Measurements from ENCODE around the gene USP25. TPM values are rescaled to one million over a fixed set of nuclear protein-coding genes. Genes with fewer than 3 reads are reported as not detected.

Gene USP25
- total RNA-seq, 1 experiment from 2014 or later, result 35.1 TPM

DNA sequence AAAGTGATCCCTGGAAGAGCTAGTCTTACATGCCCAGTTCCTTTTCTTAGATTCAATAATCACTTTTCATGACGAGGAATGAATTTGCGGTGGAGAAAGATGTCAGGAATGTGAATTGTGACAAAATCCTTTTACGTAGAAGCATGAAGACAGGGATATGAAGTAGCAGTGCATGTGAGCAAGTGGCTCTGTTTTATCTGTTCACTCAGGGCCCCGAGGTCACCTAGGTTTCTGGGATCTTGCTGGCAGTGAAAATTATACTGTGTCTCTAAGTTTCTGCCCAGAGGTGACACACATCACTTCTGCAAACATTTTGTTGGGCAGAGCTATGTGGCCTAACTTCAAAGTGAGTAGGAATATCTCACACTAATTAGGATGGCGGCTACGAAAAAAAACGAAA lies 79.3 kb downstream of the USP25 start:
- Histone ChIP-seq H2BK20ac (ENCODE audit: low read depth, low read length, poor library complexity, severe bottlenecking) (no peak overlapping the region), H4K8ac (replicated peaks; ENCODE audit: insufficient read length, low read depth, low read length) (no peak overlapping the region), H4K5ac (ENCODE audit: insufficient read length, low read depth, low read length) (no peak overlapping the region), H3K27ac (ENCODE audit: insufficient read length, low read depth, low read length) (no peak overlapping the region), H2BK5ac (ENCODE audit: insufficient read length, low read length) (no peak overlapping the region), H3K4ac (ENCODE audit: low read depth, low read length) (no peak overlapping the region), H3K23ac (ENCODE audit: insufficient read length, low read depth, low read length) (no peak overlapping the region), H3K79me1 (ENCODE audit: insufficient read depth, low read depth, low read length, poor library complexity, severe bottlenecking) (no peaks in the 10 kb centered on the region), H2BK12ac (ENCODE audit: insufficient read length, low read depth, low read length) (no peak overlapping the region), H2BK120ac (ENCODE audit: low read depth, low read length, poor library complexity, severe bottlenecking) (no peak overlapping the region), H3T11ph (ENCODE audit: low read length) (no peak overlapping the region), H3K23me2 (ENCODE audit: insufficient read length, low read depth, low read length, poor library complexity, severe bottlenecking) (no peaks in the 10 kb centered on the region), H3K4me1 (ENCODE audit: insufficient read depth, low read length) (no peaks in the 10 kb centered on the region; the same call in 1 of the 2 replicates), H2AK5ac (ENCODE audit: insufficient read length, low read length) (no peak overlapping the region), H3K9ac (ENCODE audit: extremely low read depth, insufficient read length, low read length) (no peak overlapping the region), H3K27me3 (ENCODE audit: insufficient read depth, low read length) (no peaks in the 10 kb centered on the region), H2BK15ac (ENCODE audit: low read depth, low read length) (no peak overlapping the region), H3K4me2 (ENCODE audit: insufficient read depth, insufficient read length, low read length) (no peak overlapping the region), H3K56ac (ENCODE audit: insufficient read length, low read depth, low read length) (no peak overlapping the region), H3K18ac (ENCODE audit: insufficient read length, low read depth, low read length) (no peak overlapping the region), H4K20me1 (ENCODE audit: control insufficient read depth, insufficient read depth, insufficient read length) (no peaks in the 10 kb centered on the region), H4K91ac (ENCODE audit: insufficient read length, low read depth, low read length) (no peak overlapping the region), H3K79me2 (ENCODE audit: insufficient read depth, low read length) (no peaks in the 10 kb centered on the region), H3K14ac (ENCODE audit: insufficient read depth, low read length) (no peak overlapping the region), H2AFZ (ENCODE audit: low read length) (no peak overlapping the region), H3K9me3 (ENCODE audit: control insufficient read depth, low read depth, low read length) (no peaks in the 10 kb centered on the region)
- no CpG with 5 or more reads among the region's 7 CpGs for WGBS (ENCODE audit: extremely low coverage, insufficient read length, low lambda C conversion rate)
- Mint-ChIP-seq H3K27ac (peak overlapping the region in 1 of 3 experiments; percentile 33; a peak in 1 of 7 replicates), H3K27me3 (ENCODE audit: low read depth) (no peaks in the 10 kb centered on the region), H3K4me3 (no peak overlapping the region), H3K36me3 (ENCODE audit: insufficient read depth in 1 of 3, low read depth in 3 of 3) (peaks cover 37 to 42% (median 41%) of the 10 kb centered on the region in 3 experiments), H3K9me3 (peaks cover 14 to 15% of the 10 kb centered on the region in 2 experiments), H3K4me1 (peaks cover 9 to 13% of the 10 kb centered on the region in 2 experiments)
- TF ChIP-seq, protein P1, sequence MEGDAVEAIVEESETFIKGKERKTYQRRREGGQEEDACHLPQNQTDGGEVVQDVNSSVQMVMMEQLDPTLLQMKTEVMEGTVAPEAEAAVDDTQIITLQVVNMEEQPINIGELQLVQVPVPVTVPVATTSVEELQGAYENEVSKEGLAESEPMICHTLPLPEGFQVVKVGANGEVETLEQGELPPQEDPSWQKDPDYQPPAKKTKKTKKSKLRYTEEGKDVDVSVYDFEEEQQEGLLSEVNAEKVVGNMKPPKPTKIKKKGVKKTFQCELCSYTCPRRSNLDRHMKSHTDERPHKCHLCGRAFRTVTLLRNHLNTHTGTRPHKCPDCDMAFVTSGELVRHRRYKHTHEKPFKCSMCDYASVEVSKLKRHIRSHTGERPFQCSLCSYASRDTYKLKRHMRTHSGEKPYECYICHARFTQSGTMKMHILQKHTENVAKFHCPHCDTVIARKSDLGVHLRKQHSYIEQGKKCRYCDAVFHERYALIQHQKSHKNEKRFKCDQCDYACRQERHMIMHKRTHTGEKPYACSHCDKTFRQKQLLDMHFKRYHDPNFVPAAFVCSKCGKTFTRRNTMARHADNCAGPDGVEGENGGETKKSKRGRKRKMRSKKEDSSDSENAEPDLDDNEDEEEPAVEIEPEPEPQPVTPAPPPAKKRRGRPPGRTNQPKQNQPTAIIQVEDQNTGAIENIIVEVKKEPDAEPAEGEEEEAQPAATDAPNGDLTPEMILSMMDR (conservative IDR thresholded peaks at IDR 0.05), result no peak
- no peak for DNase-seq
